Caco-2 (cell line): Measurements from ENCODE around the gene TOMM70. TPM values are rescaled to one million over a fixed set of nuclear protein-coding genes. Genes with fewer than 3 reads are reported as not detected.
"Not testable (repeated sequence)": the region's sequence is repeated elsewhere in the genome, so short reads cannot be mapped to it uniquely, and the experiment has no call there.

ENCODE experiments used
- BruUV-seq: library from RNA; stranded (reverse); fragments of 400-500 nt; replicated peaks from 2 replicates; lab custom pipeline; 2021; lab: Mats Ljungman, UMichigan
- CTCF ChIA-PET: fragments of 300-600 bp; sonication (Branson Sonifier 250); formaldehyde crosslinking; loops from one replicate; lab custom pipeline; 2022; ENCODE audit warnings: antibody characterized with exemption; lab: Charles Lee
- POLR2A ChIA-PET: fragments of 300-600 bp; sonication (Branson Sonifier 250); formaldehyde crosslinking; loops from one replicate; lab custom pipeline; 2022; ENCODE audit warnings: antibody characterized with exemption; lab: Charles Lee
- DNase-seq, 2 experiments: peaks; one replicate each; pipeline versions ENCODE4 v3.0.0 to v3.0.0-alpha.2; 2020 to 2022
- H3K27me3 ChIP-seq: replicated peaks from 2 replicates; pipeline ENCODE4 v1.6.0; 2011; ENCODE audit warnings: low read length; ENCODE audit not compliant: control insufficient read depth, insufficient read depth
- H3K36me3 ChIP-seq: 2 replicates; pipeline ENCODE4 v1.5.1; 2011; ENCODE audit warnings: low read length; ENCODE audit not compliant: control insufficient read depth, insufficient read depth
- H3K4me1 ChIP-seq: fragments of 250-450 bp; sonication (Bioruptor Pico); 2 replicates; pipeline ENCODE4 v1.5.1; 2020; ENCODE audit warnings: mild to moderate bottlenecking
- H3K4me3 ChIP-seq: 2 replicates; pipeline ENCODE4 v1.5.1; 2011; ENCODE audit warnings: low read depth, mild to moderate bottlenecking, control low read depth, low read length
- H3K9me3 ChIP-seq: fragments of 250-450 bp; sonication (Bioruptor Pico); 2 replicates; pipeline ENCODE4 v1.5.1; 2020; ENCODE audit warnings: mild to moderate bottlenecking, moderate library complexity
- H3K27ac Mint-ChIP-seq: one replicate; pipeline ENCODE4 v1.8.0; 2022; ENCODE audit warnings: mixed read lengths; ENCODE audit not compliant: unreplicated experiment
- H3K27me3 Mint-ChIP-seq: one replicate; pipeline ENCODE4 v1.8.0; 2022; ENCODE audit warnings: mixed read lengths; ENCODE audit not compliant: insufficient read depth, unreplicated experiment
- H3K36me3 Mint-ChIP-seq: one replicate; pipeline ENCODE4 v1.8.0; 2022; ENCODE audit warnings: mild to moderate bottlenecking, mixed read lengths; ENCODE audit not compliant: insufficient read depth, unreplicated experiment
- H3K4me1 Mint-ChIP-seq: one replicate; pipeline ENCODE4 v1.8.0; 2022; ENCODE audit warnings: low read depth, mixed read lengths; ENCODE audit not compliant: unreplicated experiment
- H3K4me3 Mint-ChIP-seq: one replicate; pipeline ENCODE4 v1.8.0; 2022; ENCODE audit warnings: mild to moderate bottlenecking, moderate library complexity, mixed read lengths; ENCODE audit not compliant: unreplicated experiment
- H3K9me3 Mint-ChIP-seq: one replicate; pipeline ENCODE4 v1.8.0; 2022; ENCODE audit warnings: mixed read lengths; ENCODE audit not compliant: unreplicated experiment
- intact Hi-C: fragments of 100-400 bp; cut with micrococcal nuclease; formaldehyde crosslinking; loops from one replicate; pipeline ENCODE4 v1.10.0; 2022; ENCODE audit not compliant: unreplicated experiment
- total RNA-seq: library from RNA; stranded (reverse); gene quantifications from 2 replicates; pipeline ENCODE4 v1.2.3, GENCODE V29; 2022
- TF ChIP-seq, protein P1 (sequence below), 2 experiments: fragments of 200-600 bp in 1 of 2; IDR thresholded peaks; 1 replicate in 1 of 2; 2 replicates in 1 of 2; pipeline versions ENCODE4 v1.5.1 to v1.8.0; 2011 to 2022; ENCODE audit warnings: antibody characterized with exemption in 1 of 2, control low read depth in 1 of 2, inconsistent platforms in 1 of 2, low read depth in 1 of 2, low read length in 1 of 2, mild to moderate bottlenecking in 1 of 2, moderate library complexity in 1 of 2; ENCODE audit not compliant: insufficient read depth in 1 of 2, severe bottlenecking in 1 of 2, unreplicated experiment in 1 of 2

The TOMM70 gene
- total RNA-seq, 1 experiment from 2014 or later = 50.7 TPM

DNA sequence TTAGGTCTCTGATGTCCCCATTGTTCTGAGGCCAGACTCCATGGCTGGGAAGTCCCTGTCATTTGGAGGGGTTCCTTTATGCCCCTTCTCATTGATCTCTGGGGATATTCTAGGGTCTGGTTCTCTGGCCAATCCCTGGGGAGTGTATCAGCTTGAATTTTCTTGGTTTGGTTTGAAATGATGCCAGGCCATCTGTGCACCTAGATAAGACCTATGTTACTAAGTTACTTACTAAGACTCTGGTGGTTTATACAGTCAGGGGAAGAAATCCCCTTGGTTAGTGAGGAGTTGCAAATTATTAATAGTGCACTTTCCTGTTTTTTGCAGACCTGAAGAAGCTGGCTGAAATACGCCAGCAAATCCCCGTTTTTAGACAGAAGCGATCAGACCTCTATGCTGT, 46.0 kb downstream of the TOMM70 start:
- no peak overlapping the region for H3K27ac Mint-ChIP-seq
- intact Hi-C loops = no loop called here
- no peaks in the 10 kb centered on the region for H3K4me1 Mint-ChIP-seq
- H3K36me3 ChIP-seq = peaks cover 5% of the 10 kb centered on the region; the same call in 1 of the 2 replicates
- H3K27me3 Mint-ChIP-seq = no peaks in the 10 kb centered on the region
- no TSS peak for BruUV-seq
- no peak overlapping the region for H3K4me3 Mint-ChIP-seq
- H3K4me1 ChIP-seq = no peaks in the 10 kb centered on the region
- H3K9me3 ChIP-seq = no peaks in the 10 kb centered on the region
- ChIA-PET CTCF (no interaction called here), POLR2A (no interaction called here)
- H3K4me3 ChIP-seq = no peak overlapping the region
- DNase-seq = no peak
- TF ChIP-seq, protein P1, sequence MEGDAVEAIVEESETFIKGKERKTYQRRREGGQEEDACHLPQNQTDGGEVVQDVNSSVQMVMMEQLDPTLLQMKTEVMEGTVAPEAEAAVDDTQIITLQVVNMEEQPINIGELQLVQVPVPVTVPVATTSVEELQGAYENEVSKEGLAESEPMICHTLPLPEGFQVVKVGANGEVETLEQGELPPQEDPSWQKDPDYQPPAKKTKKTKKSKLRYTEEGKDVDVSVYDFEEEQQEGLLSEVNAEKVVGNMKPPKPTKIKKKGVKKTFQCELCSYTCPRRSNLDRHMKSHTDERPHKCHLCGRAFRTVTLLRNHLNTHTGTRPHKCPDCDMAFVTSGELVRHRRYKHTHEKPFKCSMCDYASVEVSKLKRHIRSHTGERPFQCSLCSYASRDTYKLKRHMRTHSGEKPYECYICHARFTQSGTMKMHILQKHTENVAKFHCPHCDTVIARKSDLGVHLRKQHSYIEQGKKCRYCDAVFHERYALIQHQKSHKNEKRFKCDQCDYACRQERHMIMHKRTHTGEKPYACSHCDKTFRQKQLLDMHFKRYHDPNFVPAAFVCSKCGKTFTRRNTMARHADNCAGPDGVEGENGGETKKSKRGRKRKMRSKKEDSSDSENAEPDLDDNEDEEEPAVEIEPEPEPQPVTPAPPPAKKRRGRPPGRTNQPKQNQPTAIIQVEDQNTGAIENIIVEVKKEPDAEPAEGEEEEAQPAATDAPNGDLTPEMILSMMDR (IDR thresholded peaks at IDR 0.05; ENCODE audit: insufficient read depth in 1 of 2, low read depth in 1 of 2, low read length in 1 of 2, severe bottlenecking in 1 of 2, unreplicated experiment in 1 of 2) = no peak
- peaks cover 54% of the 10 kb centered on the region for H3K36me3 Mint-ChIP-seq
- H3K27me3 ChIP-seq = no peaks in the 10 kb centered on the region
- H3K9me3 Mint-ChIP-seq = peaks cover 6% of the 10 kb centered on the region

DNA sequence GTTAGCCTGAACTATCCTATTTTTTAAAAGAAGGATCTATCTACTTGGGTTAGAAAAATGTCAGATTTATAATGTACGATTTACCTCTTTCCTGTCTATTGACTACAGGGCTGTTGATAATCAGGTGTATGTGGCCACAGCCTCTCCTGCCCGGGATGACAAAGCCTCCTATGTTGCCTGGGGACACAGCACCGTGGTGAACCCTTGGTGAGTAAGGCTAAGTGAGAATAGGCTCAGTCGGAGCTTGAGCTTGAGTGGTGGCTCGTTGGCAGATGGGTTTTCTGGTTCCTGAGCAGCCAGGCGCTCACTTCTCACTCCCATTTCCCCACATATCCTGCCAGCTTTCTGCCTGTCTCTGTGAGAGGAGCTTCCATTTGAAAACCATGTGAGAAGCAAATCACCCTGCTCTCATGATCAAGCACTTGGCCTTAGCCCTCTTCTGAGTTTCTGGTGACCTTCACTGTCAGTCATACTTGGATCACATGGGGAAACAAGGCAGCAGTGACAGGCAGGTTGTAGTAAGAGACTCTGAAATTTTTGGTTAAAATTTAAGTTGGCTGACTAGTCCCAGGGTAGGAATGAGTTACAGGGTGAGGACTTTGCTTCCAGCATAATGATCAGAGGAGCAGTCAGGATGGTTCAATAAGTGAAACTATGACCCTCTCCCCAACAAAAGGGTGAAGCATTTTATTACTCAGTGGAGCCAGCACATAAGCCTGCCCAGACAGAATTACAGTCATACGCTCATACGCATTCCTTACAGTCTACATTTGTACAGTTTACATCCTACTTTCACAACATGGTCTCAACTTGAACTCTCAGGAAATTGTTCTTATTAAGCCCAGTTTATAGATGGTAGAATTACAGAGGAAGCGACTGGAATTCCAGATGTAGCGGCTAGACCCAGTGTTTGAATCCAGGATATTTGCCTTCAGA, 48.3 kb downstream of the TOMM70 start:
- Mint-ChIP-seq H3K27ac (no peak overlapping the region), H3K4me3 (no peak overlapping the region), H3K36me3 (peaks cover 62% of the 10 kb centered on the region), H3K4me1 (no peaks in the 10 kb centered on the region), H3K9me3 (peaks cover 9% of the 10 kb centered on the region), H3K27me3 (no peaks in the 10 kb centered on the region)
- BruUV-seq = no TSS peak
- intact Hi-C loops = no loop called here
- DNase-seq = no peak
- CTCF ChIA-PET = no interaction called here
- H3K9me3 ChIP-seq = no peaks in the 10 kb centered on the region
- H3K27me3 ChIP-seq = no peaks in the 10 kb centered on the region
- H3K4me3 ChIP-seq = no peak overlapping the region
- no peaks in the 10 kb centered on the region for H3K4me1 ChIP-seq
- TF ChIP-seq, protein P1 (IDR thresholded peaks at IDR 0.05; ENCODE audit: insufficient read depth in 1 of 2, low read depth in 1 of 2, low read length in 1 of 2, severe bottlenecking in 1 of 2, unreplicated experiment in 1 of 2) = no peak
- POLR2A ChIA-PET = no interaction called here
- peaks cover 5% of the 10 kb centered on the region; the same call in 1 of the 2 replicates for H3K36me3 ChIP-seq

DNA sequence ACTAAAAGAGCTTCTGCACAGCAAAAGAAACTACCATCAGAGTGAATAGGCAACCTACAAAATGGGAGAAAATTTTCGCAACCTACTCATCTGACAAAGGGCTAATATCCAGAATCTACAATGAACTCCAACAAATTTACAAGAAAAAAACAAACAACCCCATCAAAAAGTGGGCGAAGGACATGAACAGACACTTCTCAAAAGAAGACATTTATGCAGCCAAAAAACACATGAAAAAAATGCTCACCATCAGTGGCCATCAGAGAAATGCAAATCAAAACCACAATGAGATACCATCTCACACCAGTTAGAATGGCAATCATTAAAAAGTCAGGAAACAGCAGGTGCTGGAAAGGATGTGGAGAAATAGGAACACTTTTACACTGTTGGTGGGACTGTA, 49.1 kb downstream of the TOMM70 start:
- BruUV-seq = TSS peak; percentile 5
- CTCF ChIA-PET = not testable (repeated sequence)

More for the DNA sequence above, 49.1 kb downstream of the TOMM70 start:
- H3K9me3 Mint-ChIP-seq, H3K4me3 Mint-ChIP-seq, H3K36me3 ChIP-seq, H3K4me1 Mint-ChIP-seq, DNase-seq, H3K4me1 ChIP-seq, H3K27me3 ChIP-seq, POLR2A ChIA-PET, intact Hi-C loops, H3K9me3 ChIP-seq, H3K4me3 ChIP-seq, H3K27me3 Mint-ChIP-seq, H3K27ac Mint-ChIP-seq: not testable (repeated sequence)
- peaks cover 69% of the 10 kb centered on the region for H3K36me3 Mint-ChIP-seq
